GM23338 (cell line): ENCODE data around the gene EFHC2. TPM values are rescaled to one million over a fixed set of nuclear protein-coding genes. Genes with fewer than 3 reads are reported as not detected.

ENCODE experiments used
- ATAC-seq: fragments of 200-7000 bp; cut with Tn5 transposase; 3 replicates; pipeline ENCODE4 v1.9.1; 2020
- DNase-seq: peaks from one replicate; pipeline ENCODE4 v3.0.0-alpha.2; 2015; ENCODE audit warnings: low spot score
- H2AFZ ChIP-seq: fragments of 200-600 bp; sonication (generic); 2 replicates; pipeline ENCODE4 v1.8.0; 2016; ENCODE audit warnings: antibody characterized with exemption, mild to moderate bottlenecking, moderate library complexity
- H3F3A ChIP-seq: fragments of 200-600 bp; sonication (generic); replicated peaks from 2 replicates; pipeline ENCODE4 v1.8.0; 2017; ENCODE audit warnings: antibody characterized with exemption, mixed run types, low read depth
- H3K27ac ChIP-seq: fragments of 200-600 bp; sonication (generic); 2 replicates; pipeline ENCODE4 v1.6.1; 2016; ENCODE audit warnings: low read depth
- H3K27me3 ChIP-seq: fragments of 200-600 bp; sonication (generic); 2 replicates; pipeline ENCODE4 v1.8.0; 2016; ENCODE audit warnings: mild to moderate bottlenecking, mixed run types, moderate library complexity; ENCODE audit not compliant: insufficient read depth
- H3K36me3 ChIP-seq: fragments of 200-600 bp; sonication (generic); 2 replicates; pipeline ENCODE4 v1.8.0; 2016; ENCODE audit warnings: mild to moderate bottlenecking; ENCODE audit not compliant: insufficient read depth
- H3K4me1 ChIP-seq: fragments of 200-600 bp; sonication (generic); 2 replicates; pipeline ENCODE4 v1.8.0; 2016; ENCODE audit warnings: mild to moderate bottlenecking, moderate library complexity; ENCODE audit not compliant: insufficient read depth
- H3K4me2 ChIP-seq: fragments of 200-600 bp; sonication (generic); 2 replicates; pipeline ENCODE4 v1.7.1; 2017; ENCODE audit warnings: mixed run types
- H3K4me3 ChIP-seq: fragments of 200-600 bp; sonication (generic); 2 replicates; pipeline ENCODE4 v1.6.1; 2016; ENCODE audit warnings: mixed run types
- H3K79me2 ChIP-seq: fragments of 200-600 bp; sonication (generic); replicated peaks from 2 replicates; pipeline ENCODE4 v1.8.0; 2017; ENCODE audit warnings: mild to moderate bottlenecking; ENCODE audit not compliant: insufficient read depth
- H3K9me2 ChIP-seq: fragments of 200-600 bp; sonication (generic); 2 replicates; pipeline ENCODE4 v1.8.0; 2017; ENCODE audit not compliant: insufficient read depth
- H4K20me1 ChIP-seq: fragments of 200-600 bp; sonication (generic); replicated peaks from 2 replicates; pipeline ENCODE4 v1.8.0; 2017; ENCODE audit warnings: mild to moderate bottlenecking; ENCODE audit not compliant: insufficient read depth
- H3K27ac Mint-ChIP-seq: 2 replicates; pipeline ENCODE4 v1.8.0; 2020; ENCODE audit warnings: inconsistent platforms, mild to moderate bottlenecking, moderate library complexity, mixed read lengths
- H3K27me3 Mint-ChIP-seq: 3 replicates; pipeline ENCODE4 v1.8.0; 2022; ENCODE audit warnings: low read depth, mild to moderate bottlenecking, moderate library complexity, mixed read lengths, inconsistent platforms; ENCODE audit not compliant: insufficient read depth, poor library complexity
- H3K36me3 Mint-ChIP-seq: 3 replicates; pipeline ENCODE4 v1.8.0; 2021; ENCODE audit warnings: low read depth, mild to moderate bottlenecking, inconsistent platforms, moderate library complexity, mixed read lengths
- H3K4me1 Mint-ChIP-seq: 3 replicates; pipeline ENCODE4 v1.8.0; 2020; ENCODE audit warnings: mild to moderate bottlenecking, inconsistent platforms, mixed read lengths
- H3K4me3 Mint-ChIP-seq: 3 replicates; pipeline ENCODE4 v1.8.0; 2021; ENCODE audit warnings: moderate library complexity, mild to moderate bottlenecking, inconsistent platforms, mixed read lengths
- H3K9me3 Mint-ChIP-seq: 3 replicates; pipeline ENCODE4 v1.8.0; 2020; ENCODE audit warnings: moderate library complexity, mild to moderate bottlenecking, inconsistent platforms, mixed read lengths
- CREB1 ChIP-seq: fragments of 250-450 bp; sonication (Bioruptor Pico); IDR thresholded peaks from 2 replicates; pipeline ENCODE4 v1.5.0; 2020; ENCODE audit warnings: low read depth, mild to moderate bottlenecking, moderate library complexity
- ETS1 ChIP-seq: IDR thresholded peaks from 2 replicates; pipeline ENCODE4 v1.6.1; 2016; ENCODE audit warnings: antibody characterized with exemption
- EZH2 ChIP-seq: fragments of 200-600 bp; sonication (generic); IDR thresholded peaks from one replicate; pipeline ENCODE4 v1.8.0; 2017; ENCODE audit warnings: antibody characterized with exemption, mild to moderate bottlenecking, low read depth; ENCODE audit not compliant: unreplicated experiment
- JUNB ChIP-seq: IDR thresholded peaks from one replicate; pipeline ENCODE4 v1.6.1; 2016; ENCODE audit warnings: antibody characterized with exemption; ENCODE audit not compliant: unreplicated experiment
- NANOG ChIP-seq: IDR thresholded peaks from 2 replicates; pipeline ENCODE4 v1.6.1; 2016; ENCODE audit warnings: antibody characterized with exemption, borderline replicate concordance
- POLR2AphosphoS5 ChIP-seq: IDR thresholded peaks from 2 replicates; pipeline ENCODE4 v1.6.1; 2016; ENCODE audit warnings: antibody characterized with exemption, low read depth
- STAT1 ChIP-seq: IDR thresholded peaks from one replicate; pipeline ENCODE4 v1.6.1; 2016; ENCODE audit warnings: antibody characterized with exemption; ENCODE audit not compliant: unreplicated experiment
- ZNF114 ChIP-seq: fragments of 250-450 bp; sonication (Bioruptor Pico); IDR thresholded peaks from 2 replicates; pipeline ENCODE4 v1.5.0; 2020; ENCODE audit warnings: mild to moderate bottlenecking, moderate library complexity
- ZNF331 ChIP-seq: fragments of 250-450 bp; sonication (Bioruptor Pico); IDR thresholded peaks from 2 replicates; pipeline ENCODE4 v1.5.0; 2020; ENCODE audit warnings: low read depth, mild to moderate bottlenecking, moderate library complexity
- polyA plus RNA-seq: library from polyadenylated mRNA; unstranded; fragments of >200 nt; fragmentation: Nextera tagmentation; extraction: Ambion mirVana; gene quantifications from 2 replicates; pipeline ENCODE4 v1.2.1, GENCODE V29; 2016
- total RNA-seq: library from RNA; depleted of rRNA; stranded (reverse); fragments of >200 nt; shearing (Covaris generic); gene quantifications from 2 replicates; pipeline ENCODE4 v1.2.3, GENCODE V29; 2014
- TF ChIP-seq, protein P1 (sequence below): fragments of 250-450 bp; sonication (Bioruptor Pico); IDR thresholded peaks from 2 replicates; pipeline ENCODE4 v1.5.0; 2020; ENCODE audit warnings: mild to moderate bottlenecking, moderate library complexity

EFHC2 gene
- total and polyA plus RNA-seq, 2 experiments from 2014 or later: 3.1 to 3.2 TPM

DNA sequence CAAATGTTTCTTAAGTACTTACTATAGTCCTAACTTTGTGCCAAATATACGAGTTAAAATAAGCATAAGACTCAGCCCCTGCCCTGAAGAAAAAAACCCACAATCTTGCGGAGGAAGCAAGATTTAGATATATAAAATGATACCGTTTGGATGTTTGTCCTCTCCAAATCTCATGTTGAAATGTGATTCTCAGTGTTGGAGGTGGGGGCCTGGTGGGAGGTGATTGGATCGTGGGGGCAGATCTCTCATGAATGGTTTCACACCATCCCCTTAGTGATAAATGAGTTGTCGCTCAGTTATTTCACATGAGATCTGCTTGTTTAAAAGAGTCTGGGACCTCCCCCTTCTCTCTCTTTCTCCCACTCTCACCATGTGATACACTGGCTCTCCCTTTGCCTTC is 28.7 kb downstream of the EFHC2 start (continued):
- no peak for TF ChIP-seq ETS1
- TF ChIP-seq STAT1: no peak
- no peak for TF ChIP-seq ZNF114 (CRISPR knock-in tag)
- no peak for TF ChIP-seq POLR2AphosphoS5
- no peak for TF ChIP-seq CREB1 (CRISPR knock-in tag)

DNA sequence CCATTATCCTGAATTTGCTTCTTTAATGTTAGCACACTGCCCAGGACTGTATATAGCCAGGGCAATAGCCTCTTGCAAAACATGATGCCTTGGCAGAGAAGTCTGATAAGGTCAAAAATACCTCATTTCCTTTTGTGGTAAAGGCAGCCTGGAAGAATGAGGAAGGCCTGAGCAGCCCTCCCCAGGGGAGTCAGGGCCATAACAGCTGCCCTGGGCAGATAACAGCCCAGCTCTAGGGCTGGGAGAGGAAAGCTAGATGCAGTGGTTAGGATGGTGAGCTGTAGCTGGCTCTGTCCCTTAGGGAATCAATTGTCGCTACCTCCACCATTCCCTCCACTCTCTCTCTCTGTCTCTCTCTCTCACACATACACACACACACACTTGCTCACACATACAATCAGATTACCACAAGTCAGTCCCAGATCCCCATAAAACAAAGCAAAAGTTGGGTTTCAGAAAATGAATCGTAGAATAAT is 29.2 kb downstream of the EFHC2 start:
- H3K4me3 Mint-ChIP-seq: no peak overlapping the region

DNA sequence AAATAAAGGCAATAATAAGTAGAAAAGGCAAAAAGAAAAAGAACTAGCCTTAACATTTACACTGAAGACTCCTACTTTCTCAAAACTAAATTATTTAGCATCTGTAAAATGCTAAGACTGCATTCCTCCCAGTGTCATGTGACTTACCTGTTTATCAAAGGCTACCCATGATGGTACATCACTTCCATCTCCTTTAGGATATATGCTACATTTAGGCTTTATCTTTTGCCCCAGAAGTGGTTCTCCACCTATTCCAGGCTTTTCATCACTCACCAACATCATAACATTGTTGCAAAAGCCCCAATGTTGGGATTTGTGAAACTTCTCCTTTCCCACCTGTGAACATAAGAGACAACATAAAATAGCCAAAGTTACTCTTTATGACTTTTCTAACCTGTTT is 31.1 kb downstream of the EFHC2 start:
- H3K79me2 ChIP-seq: no peaks in the 10 kb centered on the region
- H3K4me2 ChIP-seq: no peak overlapping the region
- H3K27ac ChIP-seq: no peak overlapping the region
- H3K27me3 Mint-ChIP-seq: no peaks in the 10 kb centered on the region
- no peaks in the 10 kb centered on the region for H3K9me2 ChIP-seq
- no peaks in the 10 kb centered on the region for H3K9me3 Mint-ChIP-seq
- no peak overlapping the region for H2AFZ ChIP-seq
- no peaks in the 10 kb centered on the region for H4K20me1 ChIP-seq
- peaks cover 14% of the 10 kb centered on the region; the same call in 1 of the 2 replicates for H3K4me1 ChIP-seq
- ATAC-seq (no peak), DNase-seq (no peak)
- peaks cover 10% of the 10 kb centered on the region; the same call in 2 of the 3 replicates for H3K4me1 Mint-ChIP-seq
- H3K27me3 ChIP-seq: no peaks in the 10 kb centered on the region
- no peaks in the 10 kb centered on the region for H3F3A ChIP-seq
- no peak overlapping the region for H3K4me3 ChIP-seq
- H3K36me3 Mint-ChIP-seq: no peaks in the 10 kb centered on the region
- no peaks in the 10 kb centered on the region for H3K36me3 ChIP-seq
- H3K4me3 Mint-ChIP-seq: no peak overlapping the region
- H3K27ac Mint-ChIP-seq: no peak overlapping the region
- TF ChIP-seq EZH2 (no peak), ETS1 (no peak), ZNF331 (CRISPR knock-in tag) (no peak), CREB1 (CRISPR knock-in tag) (no peak), STAT1 (no peak), NANOG (no peak), JUNB (no peak)
- TF ChIP-seq, protein P1, sequence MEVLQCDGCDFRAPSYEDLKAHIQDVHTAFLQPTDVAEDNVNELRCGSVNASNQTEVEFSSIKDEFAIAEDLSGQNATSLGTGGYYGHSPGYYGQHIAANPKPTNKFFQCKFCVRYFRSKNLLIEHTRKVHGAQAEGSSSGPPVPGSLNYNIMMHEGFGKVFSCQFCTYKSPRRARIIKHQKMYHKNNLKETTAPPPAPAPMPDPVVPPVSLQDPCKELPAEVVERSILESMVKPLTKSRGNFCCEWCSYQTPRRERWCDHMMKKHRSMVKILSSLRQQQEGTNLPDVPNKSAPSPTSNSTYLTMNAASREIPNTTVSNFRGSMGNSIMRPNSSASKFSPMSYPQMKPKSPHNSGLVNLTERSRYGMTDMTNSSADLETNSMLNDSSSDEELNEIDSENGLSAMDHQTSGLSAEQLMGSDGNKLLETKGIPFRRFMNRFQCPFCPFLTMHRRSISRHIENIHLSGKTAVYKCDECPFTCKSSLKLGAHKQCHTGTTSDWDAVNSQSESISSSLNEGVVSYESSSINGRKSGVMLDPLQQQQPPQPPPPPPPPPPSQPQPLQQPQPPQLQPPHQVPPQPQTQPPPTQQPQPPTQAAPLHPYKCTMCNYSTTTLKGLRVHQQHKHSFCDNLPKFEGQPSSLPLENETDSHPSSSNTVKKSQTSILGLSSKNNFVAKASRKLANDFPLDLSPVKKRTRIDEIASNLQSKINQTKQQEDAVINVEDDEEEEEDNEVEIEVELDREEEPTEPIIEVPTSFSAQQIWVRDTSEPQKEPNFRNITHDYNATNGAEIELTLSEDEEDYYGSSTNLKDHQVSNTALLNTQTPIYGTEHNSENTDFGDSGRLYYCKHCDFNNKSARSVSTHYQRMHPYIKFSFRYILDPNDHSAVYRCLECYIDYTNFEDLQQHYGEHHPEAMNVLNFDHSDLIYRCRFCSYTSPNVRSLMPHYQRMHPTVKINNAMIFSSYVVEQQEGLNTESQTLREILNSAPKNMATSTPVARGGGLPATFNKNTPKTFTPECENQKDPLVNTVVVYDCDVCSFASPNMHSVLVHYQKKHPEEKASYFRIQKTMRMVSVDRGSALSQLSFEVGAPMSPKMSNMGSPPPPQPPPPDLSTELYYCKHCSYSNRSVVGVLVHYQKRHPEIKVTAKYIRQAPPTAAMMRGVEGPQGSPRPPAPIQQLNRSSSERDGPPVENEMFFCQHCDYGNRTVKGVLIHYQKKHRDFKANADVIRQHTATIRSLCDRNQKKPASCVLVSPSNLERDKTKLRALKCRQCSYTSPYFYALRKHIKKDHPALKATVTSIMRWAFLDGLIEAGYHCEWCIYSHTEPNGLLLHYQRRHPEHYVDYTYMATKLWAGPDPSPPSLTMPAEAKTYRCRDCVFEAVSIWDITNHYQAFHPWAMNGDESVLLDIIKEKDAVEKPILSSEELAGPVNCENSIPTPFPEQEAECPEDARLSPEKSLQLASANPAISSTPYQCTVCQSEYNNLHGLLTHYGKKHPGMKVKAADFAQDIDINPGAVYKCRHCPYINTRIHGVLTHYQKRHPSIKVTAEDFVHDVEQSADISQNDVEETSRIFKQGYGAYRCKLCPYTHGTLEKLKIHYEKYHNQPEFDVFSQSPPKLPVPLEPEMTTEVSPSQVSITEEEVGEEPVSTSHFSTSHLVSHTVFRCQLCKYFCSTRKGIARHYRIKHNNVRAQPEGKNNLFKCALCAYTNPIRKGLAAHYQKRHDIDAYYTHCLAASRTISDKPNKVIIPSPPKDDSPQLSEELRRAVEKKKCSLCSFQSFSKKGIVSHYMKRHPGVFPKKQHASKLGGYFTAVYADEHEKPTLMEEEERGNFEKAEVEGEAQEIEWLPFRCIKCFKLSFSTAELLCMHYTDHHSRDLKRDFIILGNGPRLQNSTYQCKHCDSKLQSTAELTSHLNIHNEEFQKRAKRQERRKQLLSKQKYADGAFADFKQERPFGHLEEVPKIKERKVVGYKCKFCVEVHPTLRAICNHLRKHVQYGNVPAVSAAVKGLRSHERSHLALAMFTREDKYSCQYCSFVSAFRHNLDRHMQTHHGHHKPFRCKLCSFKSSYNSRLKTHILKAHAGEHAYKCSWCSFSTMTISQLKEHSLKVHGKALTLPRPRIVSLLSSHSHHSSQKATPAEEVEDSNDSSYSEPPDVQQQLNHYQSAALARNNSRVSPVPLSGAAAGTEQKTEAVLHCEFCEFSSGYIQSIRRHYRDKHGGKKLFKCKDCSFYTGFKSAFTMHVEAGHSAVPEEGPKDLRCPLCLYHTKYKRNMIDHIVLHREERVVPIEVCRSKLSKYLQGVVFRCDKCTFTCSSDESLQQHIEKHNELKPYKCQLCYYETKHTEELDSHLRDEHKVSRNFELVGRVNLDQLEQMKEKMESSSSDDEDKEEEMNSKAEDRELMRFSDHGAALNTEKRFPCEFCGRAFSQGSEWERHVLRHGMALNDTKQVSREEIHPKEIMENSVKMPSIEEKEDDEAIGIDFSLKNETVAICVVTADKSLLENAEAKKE (CRISPR knock-in tag): no peak

More for the DNA sequence above, 29.2 kb downstream of the EFHC2 start:
- H3K36me3 Mint-ChIP-seq: no peaks in the 10 kb centered on the region
- Histone ChIP-seq H3K79me2 (no peaks in the 10 kb centered on the region), H3K36me3 (no peaks in the 10 kb centered on the region), H3K4me2 (no peak overlapping the region), H3K4me1 (peaks cover 14% of the 10 kb centered on the region; the same call in 1 of the 2 replicates), H3F3A (no peaks in the 10 kb centered on the region), H3K27me3 (no peaks in the 10 kb centered on the region), H3K9me2 (no peaks in the 10 kb centered on the region), H3K4me3 (no peak overlapping the region), H4K20me1 (no peaks in the 10 kb centered on the region), H3K27ac (no peak overlapping the region), H2AFZ (no peak overlapping the region)
- ATAC-seq (peak; percentile 65), DNase-seq (no peak)
- no peak overlapping the region for H3K27ac Mint-ChIP-seq
- peaks cover 10% of the 10 kb centered on the region; the same call in 2 of the 3 replicates for H3K4me1 Mint-ChIP-seq
- TF ChIP-seq EZH2: no peak
- H3K27me3 Mint-ChIP-seq: no peaks in the 10 kb centered on the region
- H3K9me3 Mint-ChIP-seq: no peaks in the 10 kb centered on the region; the same call in 2 of the 3 replicates
